ENCODE measurements around the gene CHSY1.
"Not testable (repeated sequence)": the region's sequence is repeated elsewhere in the genome, so short reads cannot be mapped to it uniquely, and the experiment has no call there.

CHSY1 gene

GRCh38 chr15:101251830-101252820 lies at the start of gene CHSY1:
Gene CHSY1, minus strand, starts transcription at chr15:101252048. Its CDS starts 592 bp downstream, at chr15:101251456.
- DNase-seq (ENCODE audit: low read depth in 2 of 2) = peak; percentile 87 to 88

GRCh38 chr15:101296418-101297405 lies 44.9 kb upstream of the CHSY1 start:
- peak in 1 of 2 experiments; percentile 13 for DNase-seq (ENCODE audit: low read depth in 2 of 2)

GRCh38 chr15:101295607-101296161 lies 43.8 kb upstream of the CHSY1 start:
- DNase-seq (ENCODE audit: low read depth in 2 of 2) = peak; percentile 60 to 64

- DNase-seq (ENCODE audit: low read depth in 2 of 2) = peak; percentile 88 to 89
These were observed 43.1 kb upstream of the CHSY1 start, which contains the start of gene SNRPA1 for GRCh38 chr15:101294731-101295606. Gene SNRPA1, minus strand, starts transcription at chr15:101295248. Its CDS starts 70 bp downstream, at chr15:101295178.

- DNase-seq (ENCODE audit: low read depth in 2 of 2) = no peak
These were observed 41.3 kb upstream of the CHSY1 start for GRCh38 chr15:101293122-101293521.

GRCh38 chr15:101288905-101289513 lies 37.2 kb upstream of the CHSY1 start:
- no peak for DNase-seq (ENCODE audit: low read depth in 2 of 2)

GRCh38 chr15:101287342-101287741 lies 35.5 kb upstream of the CHSY1 start:
- not testable (repeated sequence) for DNase-seq (ENCODE audit: low read depth in 2 of 2)

GRCh38 chr15:101286471-101287114 lies 34.7 kb upstream of the CHSY1 start:
- DNase-seq (ENCODE audit: low read depth in 2 of 2) = no peak

GRCh38 chr15:101283931-101284330 lies 32.1 kb upstream of the CHSY1 start:
- no peak for DNase-seq (ENCODE audit: low read depth in 2 of 2)

GRCh38 chr15:101280007-101280406 lies 28.2 kb upstream of the CHSY1 start:
- no peak for DNase-seq (ENCODE audit: low read depth in 2 of 2)

GRCh38 chr15:101277943-101278564 lies 26.2 kb upstream of the CHSY1 start:
- DNase-seq (ENCODE audit: low read depth in 2 of 2) = no peak

- peak; percentile 73 to 78 for DNase-seq (ENCODE audit: low read depth in 2 of 2)
These were observed 25.4 kb upstream of the CHSY1 start, which contains the start of gene SELENOS for GRCh38 chr15:101277038-101277822. Gene SELENOS, minus strand, starts transcription at chr15:101277485. Its CDS starts 68 bp downstream, at chr15:101277417.

- DNase-seq (ENCODE audit: low read depth in 2 of 2) = no peak
These were observed 24.7 kb upstream of the CHSY1 start for GRCh38 chr15:101276501-101277037.

- DNase-seq (ENCODE audit: low read depth in 2 of 2) = no peak
These were observed 23.2 kb upstream of the CHSY1 start for GRCh38 chr15:101275018-101275417.

- no peak for DNase-seq (ENCODE audit: low read depth in 2 of 2)
These were observed 21.7 kb upstream of the CHSY1 start for GRCh38 chr15:101273534-101273933.

- DNase-seq (ENCODE audit: low read depth in 2 of 2) = no peak
These were observed 20.7 kb upstream of the CHSY1 start for GRCh38 chr15:101272584-101272983.

- no peak for DNase-seq (ENCODE audit: low read depth in 2 of 2)
These were observed 17.8 kb upstream of the CHSY1 start for GRCh38 chr15:101269479-101270223.

Data from fibroblast of skin of left quadriceps (primary cell).